ENCODE results near the gene UIMC1.
"Not testable (repeated sequence)": the region's sequence is repeated elsewhere in the genome, so short reads cannot be mapped to it uniquely, and the experiment has no call there.

Gene UIMC1

DNA sequence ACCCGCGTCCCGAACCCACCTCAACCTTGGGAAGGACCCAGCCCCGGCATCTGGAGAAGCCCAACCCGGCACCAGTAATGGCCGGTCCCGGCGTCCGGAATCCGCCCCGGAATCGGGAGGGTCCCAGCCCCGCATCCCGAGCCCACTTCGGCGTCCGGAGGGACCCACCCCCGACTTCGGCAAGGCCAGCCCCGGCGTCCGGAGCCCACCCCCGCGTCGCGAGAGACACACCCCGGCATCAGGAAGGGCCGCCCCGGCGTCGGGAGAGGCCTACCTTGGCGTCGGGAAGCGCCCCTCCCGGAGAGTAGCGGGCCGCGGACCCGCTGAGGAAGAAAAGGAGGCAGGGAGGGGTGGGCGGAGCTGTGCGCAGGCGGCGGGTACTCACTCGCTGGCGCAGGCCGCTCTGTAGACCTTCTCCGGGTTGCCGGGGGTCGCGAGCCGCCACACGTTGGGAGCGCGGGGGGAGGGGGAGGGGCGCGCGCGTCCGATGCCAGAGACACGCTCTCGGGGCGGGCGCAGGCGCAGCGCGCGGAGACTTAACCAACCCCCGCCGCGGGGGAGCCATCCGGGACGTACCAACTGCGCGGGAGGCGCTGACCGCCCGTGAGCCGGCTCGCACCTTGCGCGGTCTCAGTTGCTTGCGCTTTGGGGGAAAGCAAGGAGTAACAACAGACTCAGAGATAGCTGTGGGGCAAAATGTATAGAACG is at the start of gene UIMC1:
Gene UIMC1 (minus strand): TSS at position 515 of the 708 bp plus-strand sequence. CDS start 24,164 bp downstream, outside the sequence.
- H3K4me3 ChIP-seq (ENCODE audit: low read depth, low read length) = peak within 1 kb of the TSS; percentile 45
- no peaks in the 10 kb centered on the region for H3K36me3 ChIP-seq (ENCODE audit: control insufficient read depth, insufficient read depth, low read length)
- H3K9me3 ChIP-seq (ENCODE audit: control insufficient read depth, insufficient read depth, low read length) = no peaks in the 10 kb centered on the region
- peaks cover 3% of the 10 kb centered on the region for H3K4me1 ChIP-seq (ENCODE audit: control insufficient read depth, insufficient read depth, low read length)
- H3K9ac ChIP-seq (ENCODE audit: low read depth, low read length) = peak within 1 kb of the TSS; percentile 87
- no peaks in the 10 kb centered on the region for H3K27me3 ChIP-seq (ENCODE audit: control insufficient read depth, insufficient read depth, low read length)

DNA sequence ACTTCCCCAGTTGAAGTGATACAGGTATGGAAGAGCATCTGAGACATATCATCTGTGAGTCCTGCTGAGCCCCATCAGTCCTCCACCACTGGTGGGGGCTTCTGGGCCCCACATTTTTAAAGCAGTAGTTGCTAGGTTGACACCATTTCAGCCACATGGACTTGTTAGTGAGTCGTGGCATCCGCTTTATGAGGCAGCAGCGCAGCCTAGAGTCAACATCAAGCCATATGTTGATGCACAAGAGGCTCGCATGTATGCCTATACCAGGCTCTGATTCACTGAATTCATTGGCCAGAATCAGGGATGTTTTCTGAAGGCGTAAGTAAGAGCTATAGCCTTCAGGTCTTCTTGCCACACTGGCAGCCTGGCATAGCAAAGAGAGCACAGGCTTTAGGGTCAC is 42.7 kb upstream of the UIMC1 start:
- H3K27me3 ChIP-seq (ENCODE audit: control insufficient read depth, insufficient read depth, low read length) = no peaks in the 10 kb centered on the region
- no peak overlapping the region for H3K4me3 ChIP-seq (ENCODE audit: low read depth, low read length)
- H3K9ac ChIP-seq (ENCODE audit: low read depth, low read length) = no peak overlapping the region
- H3K9me3 ChIP-seq (ENCODE audit: control insufficient read depth, insufficient read depth, low read length) = no peaks in the 10 kb centered on the region
- peaks cover 22% of the 10 kb centered on the region for H3K36me3 ChIP-seq (ENCODE audit: control insufficient read depth, insufficient read depth, low read length)
- no peaks in the 10 kb centered on the region for H3K4me1 ChIP-seq (ENCODE audit: control insufficient read depth, insufficient read depth, low read length)

DNA sequence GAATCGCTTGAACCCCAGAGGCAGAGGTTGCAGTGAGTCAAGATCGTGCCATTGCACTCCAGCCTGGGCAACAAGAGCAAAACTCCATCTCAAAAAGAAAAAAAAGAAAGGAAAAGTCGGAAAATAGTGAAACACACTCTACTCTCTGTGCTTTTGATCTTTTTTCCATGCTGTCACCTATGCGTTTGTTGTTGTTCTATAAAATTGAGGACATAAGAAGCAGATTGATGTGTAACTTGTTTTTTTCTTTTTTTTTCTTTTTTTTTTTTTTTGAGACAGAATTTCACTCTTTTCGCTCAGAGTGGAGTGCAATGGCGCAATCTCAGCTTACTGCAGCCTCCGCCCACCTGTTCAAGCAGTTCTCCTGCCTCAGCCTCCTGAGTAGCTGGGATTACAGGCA is 42.0 kb upstream of the UIMC1 start:
- H3K36me3 ChIP-seq (ENCODE audit: control insufficient read depth, insufficient read depth, low read length) = peaks cover 24% of the 10 kb centered on the region
- H3K9me3 ChIP-seq (ENCODE audit: control insufficient read depth, insufficient read depth, low read length); H3K4me1 ChIP-seq (ENCODE audit: control insufficient read depth, insufficient read depth, low read length); H3K9ac ChIP-seq (ENCODE audit: low read depth, low read length); H3K27me3 ChIP-seq (ENCODE audit: control insufficient read depth, insufficient read depth, low read length); H3K4me3 ChIP-seq (ENCODE audit: low read depth, low read length): not testable (repeated sequence)

DNA sequence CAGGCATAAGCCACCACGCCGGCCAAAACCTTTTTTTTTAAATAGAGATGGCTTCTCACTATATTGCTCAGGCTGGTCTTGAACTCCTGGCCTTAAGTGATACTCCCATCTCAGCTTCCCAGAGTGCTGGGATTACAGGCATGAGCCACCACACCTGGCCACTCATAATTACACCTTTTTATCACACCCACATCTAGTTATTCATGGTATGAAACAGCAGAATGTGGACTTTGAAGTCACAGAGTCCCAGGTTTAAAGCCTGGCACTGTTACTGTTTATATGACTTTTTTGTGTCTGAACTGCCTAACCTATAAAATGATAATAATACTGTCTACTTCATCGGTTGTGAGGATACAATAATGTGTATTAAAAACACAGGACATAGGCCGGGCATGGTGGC is 39.1 kb upstream of the UIMC1 start:
- no peaks in the 10 kb centered on the region for H3K9me3 ChIP-seq (ENCODE audit: control insufficient read depth, insufficient read depth, low read length)

DNA sequence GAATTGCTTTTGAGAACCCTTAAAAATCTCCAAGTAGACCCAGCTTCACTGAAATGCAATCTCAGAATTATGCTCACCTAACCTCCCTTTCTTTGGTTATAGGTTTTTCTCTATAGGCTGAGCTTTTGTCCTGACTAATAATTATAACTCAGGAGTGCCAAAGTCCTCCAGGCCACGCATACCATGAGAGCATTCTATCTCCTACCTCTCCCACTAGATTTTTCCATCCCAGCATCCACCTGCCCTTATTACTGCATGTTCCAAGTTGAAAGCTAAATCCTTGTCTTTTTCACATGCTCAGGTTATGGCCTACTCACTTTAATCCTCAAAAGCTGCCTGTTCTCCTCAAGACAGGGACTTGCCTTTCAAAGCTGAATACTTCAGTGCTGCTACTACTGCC is 38.1 kb upstream of the UIMC1 start:
- Histone ChIP-seq H3K36me3 (ENCODE audit: control insufficient read depth, insufficient read depth, low read length) (peaks cover 25% of the 10 kb centered on the region), H3K9me3 (ENCODE audit: control insufficient read depth, insufficient read depth, low read length) (no peaks in the 10 kb centered on the region), H3K9ac (ENCODE audit: low read depth, low read length) (no peak overlapping the region), H3K4me1 (ENCODE audit: control insufficient read depth, insufficient read depth, low read length) (no peaks in the 10 kb centered on the region), H3K4me3 (ENCODE audit: low read depth, low read length) (no peak overlapping the region), H3K27me3 (ENCODE audit: control insufficient read depth, insufficient read depth, low read length) (no peaks in the 10 kb centered on the region)

More for the DNA sequence above, 39.1 kb upstream of the UIMC1 start:
- H3K9ac ChIP-seq (ENCODE audit: low read depth, low read length) = no peak overlapping the region
- no peaks in the 10 kb centered on the region for H3K27me3 ChIP-seq (ENCODE audit: control insufficient read depth, insufficient read depth, low read length)
- no peak overlapping the region for H3K4me3 ChIP-seq (ENCODE audit: low read depth, low read length)
- peaks cover 26% of the 10 kb centered on the region for H3K36me3 ChIP-seq (ENCODE audit: control insufficient read depth, insufficient read depth, low read length)
- H3K4me1 ChIP-seq (ENCODE audit: control insufficient read depth, insufficient read depth, low read length) = no peaks in the 10 kb centered on the region

DNA sequence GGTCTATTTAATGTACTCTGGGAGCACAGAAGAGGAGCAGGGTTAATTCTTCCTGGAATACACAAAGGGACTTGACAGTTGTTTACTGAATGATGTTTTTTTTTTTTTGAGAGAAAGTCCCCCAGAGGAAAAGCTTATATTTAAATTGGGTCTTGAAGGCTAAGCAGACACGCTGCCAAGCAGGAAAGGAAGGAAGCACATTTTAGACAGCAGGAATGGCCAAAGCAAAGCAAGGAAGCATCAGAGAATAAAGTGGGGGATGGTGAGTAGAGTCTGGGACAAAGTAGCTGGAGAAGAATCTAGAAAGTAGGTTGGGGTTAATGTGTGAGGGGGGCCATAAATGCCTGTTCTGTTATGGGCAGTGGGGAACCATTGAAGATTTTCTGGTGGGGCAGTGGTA is 37.4 kb upstream of the UIMC1 start:
- Histone ChIP-seq H3K36me3 (ENCODE audit: control insufficient read depth, insufficient read depth, low read length) (peaks cover 23% of the 10 kb centered on the region), H3K9ac (ENCODE audit: low read depth, low read length) (no peak overlapping the region), H3K9me3 (ENCODE audit: control insufficient read depth, insufficient read depth, low read length) (no peaks in the 10 kb centered on the region), H3K4me3 (ENCODE audit: low read depth, low read length) (no peak overlapping the region), H3K4me1 (ENCODE audit: control insufficient read depth, insufficient read depth, low read length) (no peaks in the 10 kb centered on the region), H3K27me3 (ENCODE audit: control insufficient read depth, insufficient read depth, low read length) (no peaks in the 10 kb centered on the region)

DNA sequence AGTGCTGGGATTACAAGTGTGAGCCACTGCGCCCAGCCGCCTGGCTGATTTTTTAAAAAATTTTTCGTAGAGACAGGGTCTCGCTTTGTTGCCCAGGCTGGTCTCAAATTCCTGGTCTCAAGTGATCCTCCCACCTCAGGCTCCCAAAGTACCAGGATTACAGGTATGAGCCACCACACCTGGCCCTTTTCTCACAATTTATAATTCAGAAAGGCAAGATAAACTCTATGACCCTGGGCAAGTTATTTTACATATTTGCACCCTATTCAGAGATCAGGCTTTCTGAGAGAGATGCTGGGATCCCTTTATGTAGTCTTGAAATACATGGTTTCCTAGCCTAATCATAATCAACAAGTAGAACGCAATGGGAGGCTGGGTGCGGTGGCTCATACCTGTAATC is 36.5 kb upstream of the UIMC1 start:
- Histone ChIP-seq H3K4me1 (ENCODE audit: control insufficient read depth, insufficient read depth, low read length) (no peaks in the 10 kb centered on the region), H3K9ac (ENCODE audit: low read depth, low read length) (no peak overlapping the region), H3K27me3 (ENCODE audit: control insufficient read depth, insufficient read depth, low read length) (no peaks in the 10 kb centered on the region), H3K4me3 (ENCODE audit: low read depth, low read length) (no peak overlapping the region), H3K36me3 (ENCODE audit: control insufficient read depth, insufficient read depth, low read length) (peaks cover 19% of the 10 kb centered on the region), H3K9me3 (ENCODE audit: control insufficient read depth, insufficient read depth, low read length) (no peaks in the 10 kb centered on the region)

DNA sequence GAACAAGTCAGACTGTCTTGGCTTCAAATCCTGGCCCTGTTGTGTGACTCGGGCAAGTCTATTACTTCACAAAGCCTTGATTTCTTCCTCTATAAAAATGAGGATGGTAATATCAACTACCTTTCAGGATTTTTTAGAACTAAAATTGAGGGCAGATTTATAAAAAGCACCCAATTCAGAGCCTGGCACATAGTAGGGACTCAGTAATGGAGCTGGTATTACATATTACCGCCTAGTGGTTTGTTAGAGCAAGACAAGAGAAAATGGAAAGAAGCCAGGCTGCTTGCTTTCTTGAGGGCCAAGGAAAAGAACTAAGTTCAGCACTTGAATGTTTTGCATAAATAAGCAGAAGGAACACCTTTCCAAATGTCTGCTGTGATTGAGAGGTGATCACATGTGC is 35.4 kb upstream of the UIMC1 start:
- Histone ChIP-seq H3K9ac (ENCODE audit: low read depth, low read length) (no peak overlapping the region), H3K9me3 (ENCODE audit: control insufficient read depth, insufficient read depth, low read length) (no peaks in the 10 kb centered on the region), H3K36me3 (ENCODE audit: control insufficient read depth, insufficient read depth, low read length) (peaks cover 19% of the 10 kb centered on the region), H3K27me3 (ENCODE audit: control insufficient read depth, insufficient read depth, low read length) (no peaks in the 10 kb centered on the region), H3K4me3 (ENCODE audit: low read depth, low read length) (no peak overlapping the region), H3K4me1 (ENCODE audit: control insufficient read depth, insufficient read depth, low read length) (no peaks in the 10 kb centered on the region)

DNA sequence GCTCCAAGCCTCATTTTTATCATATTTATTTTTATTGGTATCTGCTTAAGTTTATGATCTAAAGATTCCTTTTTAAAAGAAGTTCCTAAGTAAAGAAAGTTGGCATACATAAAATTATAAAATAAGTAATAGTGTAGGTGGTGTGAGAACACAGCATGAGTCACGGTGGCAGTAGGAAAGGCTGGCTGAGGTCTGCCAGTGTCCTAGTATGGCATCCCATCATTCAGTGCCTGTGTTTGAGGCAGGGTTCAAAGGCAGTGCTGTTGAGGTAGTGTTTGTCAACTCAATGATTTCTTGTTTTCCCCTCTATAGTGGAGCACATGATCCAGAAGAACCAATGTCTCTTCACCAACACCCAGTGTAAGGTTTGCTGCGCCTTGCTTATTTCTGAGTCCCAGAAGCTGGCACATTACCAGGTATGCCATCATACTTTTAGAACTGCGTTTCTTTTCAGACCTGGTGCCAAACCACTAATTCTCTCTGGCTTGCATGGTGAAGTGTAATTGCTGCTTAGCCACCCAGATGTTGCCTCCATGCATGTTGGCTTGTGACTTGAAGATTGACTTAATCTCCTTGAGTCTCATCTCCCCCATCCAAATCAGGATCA is 34.3 kb upstream of the UIMC1 start:
- peaks cover 19% of the 10 kb centered on the region for H3K36me3 ChIP-seq (ENCODE audit: control insufficient read depth, insufficient read depth, low read length)
- H3K27me3 ChIP-seq (ENCODE audit: control insufficient read depth, insufficient read depth, low read length) = no peaks in the 10 kb centered on the region
- no peaks in the 10 kb centered on the region for H3K9me3 ChIP-seq (ENCODE audit: control insufficient read depth, insufficient read depth, low read length)
- peaks cover 6% of the 10 kb centered on the region for H3K4me1 ChIP-seq (ENCODE audit: control insufficient read depth, insufficient read depth, low read length)
- no peak overlapping the region for H3K9ac ChIP-seq (ENCODE audit: low read depth, low read length)
- H3K4me3 ChIP-seq (ENCODE audit: low read depth, low read length) = no peak overlapping the region

DNA sequence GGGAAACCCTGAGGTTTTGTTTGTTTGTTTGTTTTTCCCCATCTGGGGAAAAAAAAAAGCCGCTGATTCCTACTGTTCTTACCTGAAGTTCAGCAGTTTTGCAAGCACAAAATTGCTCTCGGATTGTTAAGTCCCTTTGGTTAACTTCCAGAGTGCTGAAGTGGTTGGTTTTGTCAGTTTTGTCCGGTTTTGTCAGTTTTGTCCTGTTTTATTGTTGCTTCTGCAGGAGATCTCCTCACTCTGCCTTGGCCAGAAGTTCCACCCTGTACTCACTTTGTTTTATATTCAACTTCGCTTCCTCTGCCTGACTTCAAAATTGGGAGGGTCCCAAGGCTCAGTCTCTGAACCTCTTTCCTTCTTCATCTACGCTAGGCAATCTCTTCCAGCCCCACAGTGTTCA is 30.3 kb upstream of the UIMC1 start:
- Histone ChIP-seq H3K4me1 (ENCODE audit: control insufficient read depth, insufficient read depth, low read length) (peaks cover 6% of the 10 kb centered on the region), H3K9me3 (ENCODE audit: control insufficient read depth, insufficient read depth, low read length) (no peaks in the 10 kb centered on the region), H3K9ac (ENCODE audit: low read depth, low read length) (no peak overlapping the region), H3K4me3 (ENCODE audit: low read depth, low read length) (no peak overlapping the region), H3K36me3 (ENCODE audit: control insufficient read depth, insufficient read depth, low read length) (peaks cover 8% of the 10 kb centered on the region), H3K27me3 (ENCODE audit: control insufficient read depth, insufficient read depth, low read length) (no peaks in the 10 kb centered on the region)

DNA sequence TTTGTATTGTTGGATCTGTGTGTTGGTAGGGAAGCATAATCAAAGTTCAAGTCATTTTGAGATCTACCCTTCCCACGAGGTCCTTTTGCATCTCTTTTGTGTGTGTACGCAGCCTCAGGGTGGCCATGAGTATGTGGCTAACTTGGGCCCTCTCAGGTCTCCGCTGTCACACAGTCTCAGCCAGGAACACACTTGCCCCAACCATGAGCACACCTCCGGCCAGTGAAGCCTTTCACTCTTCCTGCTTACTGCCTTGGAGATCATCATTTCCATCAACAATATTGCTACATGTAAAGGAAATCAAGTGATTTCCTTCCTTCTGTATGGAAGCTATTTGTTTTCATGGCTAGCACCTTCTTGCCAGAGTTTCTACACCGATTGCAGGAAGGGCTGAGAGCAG is 29.9 kb upstream of the UIMC1 start:
- peaks cover 8% of the 10 kb centered on the region for H3K36me3 ChIP-seq (ENCODE audit: control insufficient read depth, insufficient read depth, low read length)
- peaks cover 6% of the 10 kb centered on the region for H3K4me1 ChIP-seq (ENCODE audit: control insufficient read depth, insufficient read depth, low read length)

DNA sequence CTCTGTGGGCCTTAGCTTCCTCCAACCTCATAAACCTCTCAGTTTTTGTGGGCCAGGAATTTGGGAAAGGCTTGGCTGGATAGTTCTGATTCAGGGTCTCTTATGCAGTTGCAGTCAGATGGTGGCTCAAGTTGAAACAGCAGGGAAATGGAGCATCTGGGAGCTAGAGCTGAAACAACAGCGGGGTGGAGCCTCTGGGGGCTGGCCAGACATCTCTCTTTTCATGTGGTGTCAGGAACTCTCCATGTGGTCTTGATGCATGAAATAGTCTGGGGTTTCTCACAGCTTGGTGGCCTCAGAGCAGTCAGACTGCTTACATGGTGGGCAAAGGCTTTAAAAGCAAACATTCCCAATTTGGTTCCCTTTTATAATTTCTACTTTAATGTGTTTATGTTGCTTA is 29.4 kb upstream of the UIMC1 start:
- no peaks in the 10 kb centered on the region for H3K27me3 ChIP-seq (ENCODE audit: control insufficient read depth, insufficient read depth, low read length)
- H3K9ac ChIP-seq (ENCODE audit: low read depth, low read length) = no peak overlapping the region
- peaks cover 6% of the 10 kb centered on the region for H3K4me1 ChIP-seq (ENCODE audit: control insufficient read depth, insufficient read depth, low read length)
- no peak overlapping the region for H3K4me3 ChIP-seq (ENCODE audit: low read depth, low read length)
- H3K9me3 ChIP-seq (ENCODE audit: control insufficient read depth, insufficient read depth, low read length) = no peaks in the 10 kb centered on the region
- peaks cover 5% of the 10 kb centered on the region for H3K36me3 ChIP-seq (ENCODE audit: control insufficient read depth, insufficient read depth, low read length)

More for the DNA sequence above, 29.9 kb upstream of the UIMC1 start:
- Histone ChIP-seq H3K9me3 (ENCODE audit: control insufficient read depth, insufficient read depth, low read length) (no peaks in the 10 kb centered on the region), H3K4me3 (ENCODE audit: low read depth, low read length) (no peak overlapping the region), H3K9ac (ENCODE audit: low read depth, low read length) (no peak overlapping the region), H3K27me3 (ENCODE audit: control insufficient read depth, insufficient read depth, low read length) (no peaks in the 10 kb centered on the region)
